GM10248 (cell line): Measurements from ENCODE around the gene MYO5C.

ENCODE experiments used
- CTCF ChIA-PET: fragments of 300-600 bp; sonication (Branson Sonifier 250); formaldehyde crosslinking; extraction: SDS; loops from one replicate; lab custom pipeline; 2021; ENCODE audit warnings: antibody characterized with exemption; lab: Yijun Ruan, JAX
- POLR2A ChIA-PET: fragments of 350-650 bp; sonication (Branson Sonifier 250); formaldehyde crosslinking; extraction: SDS; loops from one replicate; lab custom pipeline; 2020; ENCODE audit warnings: antibody characterized with exemption; lab: Yijun Ruan, JAX
- DNase-seq: peaks from one replicate; pipeline ENCODE4 v3.0.0; 2012; ENCODE audit errors: extremely low spot score
- TF ChIP-seq, protein P1 (sequence below): IDR thresholded peaks from 2 replicates; pipeline ENCODE4 v1.5.1; 2012; ENCODE audit warnings: mild to moderate bottlenecking, low read depth; ENCODE audit errors: extremely low read depth, missing control alignments, control extremely low read depth

The MYO5C gene

GRCh38 chr15:52259503-52259902 is 36.1 kb downstream of the MYO5C start:
- POLR2A ChIA-PET = no interaction called here
- no peak for DNase-seq
- CTCF ChIA-PET = interaction anchor here (1.3 to 10.9 kb wide), 6 partner anchors 10 to 473 kb away, joined by 4 to 204 read pairs (median 17); no protein-coding TSS in a partner anchor
- TF ChIP-seq, protein P1, sequence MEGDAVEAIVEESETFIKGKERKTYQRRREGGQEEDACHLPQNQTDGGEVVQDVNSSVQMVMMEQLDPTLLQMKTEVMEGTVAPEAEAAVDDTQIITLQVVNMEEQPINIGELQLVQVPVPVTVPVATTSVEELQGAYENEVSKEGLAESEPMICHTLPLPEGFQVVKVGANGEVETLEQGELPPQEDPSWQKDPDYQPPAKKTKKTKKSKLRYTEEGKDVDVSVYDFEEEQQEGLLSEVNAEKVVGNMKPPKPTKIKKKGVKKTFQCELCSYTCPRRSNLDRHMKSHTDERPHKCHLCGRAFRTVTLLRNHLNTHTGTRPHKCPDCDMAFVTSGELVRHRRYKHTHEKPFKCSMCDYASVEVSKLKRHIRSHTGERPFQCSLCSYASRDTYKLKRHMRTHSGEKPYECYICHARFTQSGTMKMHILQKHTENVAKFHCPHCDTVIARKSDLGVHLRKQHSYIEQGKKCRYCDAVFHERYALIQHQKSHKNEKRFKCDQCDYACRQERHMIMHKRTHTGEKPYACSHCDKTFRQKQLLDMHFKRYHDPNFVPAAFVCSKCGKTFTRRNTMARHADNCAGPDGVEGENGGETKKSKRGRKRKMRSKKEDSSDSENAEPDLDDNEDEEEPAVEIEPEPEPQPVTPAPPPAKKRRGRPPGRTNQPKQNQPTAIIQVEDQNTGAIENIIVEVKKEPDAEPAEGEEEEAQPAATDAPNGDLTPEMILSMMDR = no peak

DNA sequence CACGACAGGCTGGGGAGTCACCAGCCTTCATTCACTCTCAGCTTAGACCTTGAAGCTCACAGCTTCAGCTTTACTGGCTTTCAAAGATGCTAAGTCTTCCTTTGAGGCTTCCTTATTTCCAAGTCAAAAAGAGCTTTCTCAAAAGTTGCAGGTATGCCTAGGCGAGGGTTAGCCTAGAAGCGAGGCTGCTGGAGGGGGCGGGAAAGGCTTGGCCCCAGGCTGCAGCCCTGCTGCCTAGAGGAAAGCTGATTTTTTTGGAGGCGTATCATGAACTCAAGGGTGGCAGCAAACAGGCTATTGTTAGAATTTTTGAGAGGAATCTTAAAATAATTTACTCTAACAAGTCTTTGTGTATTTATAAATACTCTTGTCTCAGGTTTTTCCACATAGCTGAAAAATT is 37.1 kb downstream of the MYO5C start:
- TF ChIP-seq, protein P1 = no peak
- DNase-seq = no peak
- POLR2A ChIA-PET = interaction anchor here (0.6 kb wide), 1 partner anchor 513 kb away, joined by 3 read pairs; no protein-coding TSS in a partner anchor
- CTCF ChIA-PET = interaction anchor here (1.5 to 10.9 kb wide), 7 partner anchors 8 to 474 kb away, joined by 4 to 204 read pairs (median 25); no protein-coding TSS in a partner anchor

DNA sequence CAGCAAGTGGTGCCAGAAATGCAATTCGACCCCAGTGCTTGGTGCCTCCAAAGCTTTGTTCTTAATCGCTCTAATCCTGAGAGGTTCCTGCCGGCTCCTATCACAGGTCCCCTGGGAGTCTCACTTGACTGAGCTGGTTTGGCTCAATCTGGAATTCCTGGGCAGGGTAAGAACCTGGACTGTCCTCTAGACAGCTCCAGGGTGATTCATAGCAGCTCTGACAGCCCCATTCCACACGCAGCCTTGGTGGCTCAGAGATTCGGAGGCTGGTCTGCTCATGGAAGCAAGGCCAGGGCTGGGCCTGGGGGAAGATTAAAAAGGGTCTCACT is 37.9 kb downstream of the MYO5C start:
- ChIA-PET POLR2A (no interaction called here), CTCF (interaction anchor here (1.1 to 10.9 kb wide), 15 partner anchors 8 to 475 kb away, joined by 3 to 204 read pairs (median 9); partner anchors contain the start of gene ATOSA)
- TF ChIP-seq, protein P1 = no peak
- no peak for DNase-seq

DNA sequence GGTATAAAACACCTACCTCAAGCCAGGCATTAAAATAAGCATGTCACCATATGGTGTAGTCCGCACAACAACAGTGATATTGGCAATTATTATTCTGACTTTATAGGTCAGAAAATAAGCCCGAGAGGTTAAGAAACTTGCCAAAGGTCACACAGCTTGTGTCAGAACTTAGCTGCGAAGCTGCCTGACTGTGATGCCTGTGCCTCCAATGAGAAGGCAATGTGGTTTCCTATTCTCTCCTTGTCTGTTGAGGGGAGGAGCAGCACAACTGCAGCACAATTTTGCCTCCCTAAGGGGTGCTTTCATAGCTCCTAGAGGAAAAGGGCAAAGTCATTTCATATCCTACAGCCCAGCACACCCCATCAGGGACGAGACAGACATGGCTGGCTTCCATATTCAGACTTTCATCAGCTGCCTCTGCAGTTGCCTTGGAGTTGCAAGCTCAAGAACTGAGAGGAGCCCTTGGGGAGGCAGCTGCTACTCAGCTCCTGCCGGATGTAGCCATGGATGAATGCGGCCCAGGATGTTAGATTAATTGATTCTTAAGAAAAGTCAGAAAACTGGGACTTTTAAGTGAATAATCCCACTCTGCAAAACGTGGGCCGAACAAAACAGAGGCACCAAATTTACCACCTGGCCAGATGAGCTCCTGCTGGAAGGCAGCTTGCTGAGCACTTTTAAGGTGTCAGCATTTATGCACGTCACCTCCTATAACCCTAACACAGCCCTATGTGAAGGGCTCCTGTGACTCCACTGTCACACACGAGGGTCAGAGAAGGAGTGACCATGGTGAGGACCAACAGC is 38.5 kb downstream of the MYO5C start:
- no peak for DNase-seq
- TF ChIP-seq, protein P1 = no peak
- CTCF ChIA-PET = interaction anchor here (0.7 to 10.9 kb wide), 46 partner anchors 9 to 491 kb away, joined by 3 to 204 read pairs (median 4); partner anchors contain the start of genes ATOSA and MYO5A
- POLR2A ChIA-PET = interaction anchor here (0.7 kb wide), 1 partner anchor 27 kb away, joined by 5 read pairs; no protein-coding TSS in a partner anchor

DNA sequence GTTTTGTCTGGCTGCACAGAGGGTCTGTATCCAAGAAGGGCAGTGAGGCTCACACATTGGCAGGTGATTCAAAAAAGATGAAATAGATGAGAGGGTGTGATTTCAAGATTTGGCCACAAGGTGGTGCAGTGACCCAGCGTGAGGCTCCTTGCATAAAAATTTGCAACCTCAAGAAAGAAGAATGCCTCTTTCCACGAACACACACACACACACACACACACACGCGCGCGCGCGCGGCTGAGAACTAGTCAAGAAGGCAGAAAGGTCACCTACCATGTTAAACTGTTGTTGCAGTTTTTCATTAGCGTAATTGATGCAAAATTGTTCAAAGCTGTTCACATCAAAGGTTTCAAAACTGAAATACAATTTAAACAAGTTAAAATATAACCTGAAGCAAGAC is 39.2 kb downstream of the MYO5C start:
- DNase-seq = peak; percentile 78
- ChIA-PET POLR2A (interaction anchor here (0.7 kb wide), 1 partner anchor 26 kb away, joined by 5 read pairs; no protein-coding TSS in a partner anchor), CTCF (interaction anchor here (0.7 to 10.9 kb wide), 47 partner anchors 8 to 491 kb away, joined by 3 to 204 read pairs (median 4); partner anchors contain the start of genes ATOSA and MYO5A)
- TF ChIP-seq, protein P1 = peak; percentile 77

- TF ChIP-seq, protein P1 = no peak
- CTCF ChIA-PET = interaction anchor here (0.8 to 10.9 kb wide), 20 partner anchors 10 to 492 kb away, joined by 3 to 204 read pairs (median 8); no protein-coding TSS in a partner anchor
- POLR2A ChIA-PET = no interaction called here
- DNase-seq = no peak
These were observed 39.7 kb downstream of the MYO5C start for GRCh38 chr15:52255935-52256334.
